ENCODE measurements around the gene KDM4B. TPM values are rescaled to one million over a fixed set of nuclear protein-coding genes. Genes with fewer than 3 reads are reported as not detected.

Gene KDM4B
- total and polyA plus RNA-seq, 4 donors, result 3.2 to 19.7 (median 12.9) TPM

GRCh38 chr19:5109560-5109959, 140.6 kb downstream of the KDM4B start:
- DNase-seq (ENCODE audit: low spot score), result no peak
- H3K4me3 ChIP-seq (ENCODE audit: low read depth in 1 of 3, low read length in 3 of 3), result no peak overlapping the region
- WGBS, result 96% methylated on average over 17 of the region's 17 CpGs
- H3K27me3 ChIP-seq (ENCODE audit: control insufficient read depth in 4 of 4, insufficient read depth in 4 of 4, low read length in 3 of 4), result no peaks in the 10 kb centered on the region
- H3K27ac ChIP-seq (ENCODE audit: low read depth in 1 of 2, low read length in 2 of 2), result no peak overlapping the region
- peaks cover 5 to 32% (median 8%) of the 10 kb centered on the region in 4 donors for H3K36me3 ChIP-seq (ENCODE audit: control insufficient read depth in 4 of 4, insufficient read depth in 3 of 4, low read depth in 1 of 4, low read length in 3 of 4)
- peaks cover 5 to 18% (median 14%) of the 10 kb centered on the region in 4 donors for H3K4me1 ChIP-seq (ENCODE audit: control insufficient read depth in 4 of 4, insufficient read depth in 4 of 4, low read length in 3 of 4)
- H3K9me3 ChIP-seq (ENCODE audit: control insufficient read depth in 4 of 4, low read length in 3 of 4), result no peaks in the 10 kb centered on the region
- TF ChIP-seq HNF4A (conservative IDR thresholded peaks at IDR 0.05) (no peak), SP1 (IDR thresholded peaks at IDR 0.05) (no peak), RXRA (IDR thresholded peaks at IDR 0.05) (no peak), ZBTB33 (IDR thresholded peaks at IDR 0.05) (no peak), ATF3 (IDR thresholded peaks at IDR 0.05) (no peak), YY1 (IDR thresholded peaks at IDR 0.05) (no peak), RAD21 (IDR thresholded peaks at IDR 0.05) (no peak), HNF4G (IDR thresholded peaks at IDR 0.05) (no peak), CTCF (IDR thresholded peaks at IDR 0.05; ENCODE audit: low read depth, low read length, missing input control) (no peak), NR2F2 (IDR thresholded peaks at IDR 0.05) (no peak)
- H3K9ac ChIP-seq (ENCODE audit: low read depth in 1 of 2, low read length in 2 of 2), result no peak overlapping the region

GRCh38 chr19:5110546-5110945, 141.6 kb downstream of the KDM4B start:
- TF ChIP-seq SP1 (IDR thresholded peaks at IDR 0.05) (no peak), CTCF (IDR thresholded peaks at IDR 0.05; ENCODE audit: low read depth, low read length, missing input control) (no peak), HNF4G (IDR thresholded peaks at IDR 0.05) (no peak), EGR1 (IDR thresholded peaks at IDR 0.05; ENCODE audit: low read depth in 2 of 2) (no peak), RAD21 (IDR thresholded peaks at IDR 0.05) (no peak), FOXA1 (IDR thresholded peaks at IDR 0.05) (no peak), TAF1 (conservative IDR thresholded peaks at IDR 0.05) (no peak), FOXA2 (IDR thresholded peaks at IDR 0.05) (no peak), ATF3 (IDR thresholded peaks at IDR 0.05) (no peak), NR2F2 (IDR thresholded peaks at IDR 0.05) (no peak), GABPA (IDR thresholded peaks at IDR 0.05 in 1 of 2, conservative IDR thresholded peaks at IDR 0.05 in 1 of 2) (no peak), JUND (IDR thresholded peaks at IDR 0.05) (no peak)
- Histone ChIP-seq H3K4me1 (ENCODE audit: control insufficient read depth in 4 of 4, insufficient read depth in 4 of 4, low read length in 3 of 4) (peaks cover 13 to 19% (median 16%) of the 10 kb centered on the region in 4 donors), H3K27me3 (ENCODE audit: control insufficient read depth in 4 of 4, insufficient read depth in 4 of 4, low read length in 3 of 4) (no peaks in the 10 kb centered on the region), H3K27ac (ENCODE audit: low read depth in 1 of 2, low read length in 2 of 2) (no peak overlapping the region), H3K36me3 (ENCODE audit: control insufficient read depth in 4 of 4, insufficient read depth in 3 of 4, low read depth in 1 of 4, low read length in 3 of 4) (peaks cover 5 to 32% (median 8%) of the 10 kb centered on the region in 4 donors), H3K4me3 (ENCODE audit: low read depth in 1 of 3, low read length in 3 of 3) (no peak overlapping the region), H3K9me3 (ENCODE audit: control insufficient read depth in 4 of 4, low read length in 3 of 4) (no peaks in the 10 kb centered on the region), H3K9ac (ENCODE audit: low read depth in 1 of 2, low read length in 2 of 2) (no peak overlapping the region)
- WGBS, result 95% methylated on average over 27 of the region's 27 CpGs
- DNase-seq (ENCODE audit: low spot score), result no peak
